GM23248 (cell line): ENCODE results near the gene WNT3A. TPM values are rescaled to one million over a fixed set of nuclear protein-coding genes. Genes with fewer than 3 reads are reported as not detected.

Experiments
- DNase-seq: peaks from one replicate; pipeline ENCODE4 v3.0.0-alpha.2; 2015
- H2AFZ ChIP-seq: fragments of 200-600 bp; sonication (generic); 2 replicates; pipeline ENCODE4 v1.6.1; 2016; ENCODE audit warnings: antibody characterized with exemption
- H3F3A ChIP-seq: fragments of 200-600 bp; sonication (generic); 2 replicates; pipeline ENCODE4 v1.6.1; 2016; ENCODE audit warnings: mild to moderate bottlenecking, antibody characterized with exemption, mixed run types; ENCODE audit not compliant: insufficient read depth
- H3K27ac ChIP-seq: fragments of 200-600 bp; sonication (generic); 2 replicates; pipeline ENCODE4 v1.5.1; 2016; ENCODE audit warnings: mild to moderate bottlenecking
- H3K27me3 ChIP-seq: fragments of 200-600 bp; sonication (generic); replicated peaks from 2 replicates; pipeline ENCODE4 v1.6.1; 2016; ENCODE audit warnings: mild to moderate bottlenecking; ENCODE audit not compliant: insufficient read depth
- H3K36me3 ChIP-seq: fragments of 200-600 bp; sonication (generic); 2 replicates; pipeline ENCODE4 v1.6.1; 2016; ENCODE audit warnings: low read depth, mild to moderate bottlenecking
- H3K4me1 ChIP-seq: fragments of 200-600 bp; sonication (generic); 2 replicates; pipeline ENCODE4 v1.6.1; 2016; ENCODE audit warnings: mild to moderate bottlenecking; ENCODE audit not compliant: insufficient read depth
- H3K4me2 ChIP-seq: fragments of 200-600 bp; sonication (generic); one replicate; pipeline ENCODE4 v1.6.1; 2016; ENCODE audit warnings: mild to moderate bottlenecking; ENCODE audit not compliant: unreplicated experiment
- H3K4me3 ChIP-seq: fragments of 200-600 bp; sonication (generic); 2 replicates; pipeline ENCODE4 v1.5.1; 2016; ENCODE audit warnings: mild to moderate bottlenecking
- H3K79me2 ChIP-seq: fragments of 200-600 bp; sonication (generic); 2 replicates; pipeline ENCODE4 v1.6.1; 2016; ENCODE audit warnings: mild to moderate bottlenecking; ENCODE audit not compliant: insufficient read depth
- H3K9ac ChIP-seq: fragments of 200-600 bp; sonication (generic); 2 replicates; pipeline ENCODE4 v1.6.1; 2016; ENCODE audit warnings: mild to moderate bottlenecking
- H3K9me2 ChIP-seq: fragments of 200-600 bp; sonication (generic); 2 replicates; pipeline ENCODE4 v1.6.1; 2016; ENCODE audit warnings: mixed run types, mild to moderate bottlenecking, moderate library complexity; ENCODE audit not compliant: insufficient read depth
- H3K9me3 ChIP-seq: fragments of 200-600 bp; sonication (generic); one replicate; pipeline ENCODE4 v1.6.1; 2017; ENCODE audit warnings: low read depth
- H4K20me1 ChIP-seq: fragments of 200-600 bp; sonication (generic); 2 replicates; pipeline ENCODE4 v1.6.0; 2016; ENCODE audit not compliant: insufficient read depth
- EZH2 ChIP-seq: fragments of 200-600 bp; sonication (generic); IDR thresholded peaks from 2 replicates; pipeline ENCODE4 v1.6.1; 2018; ENCODE audit warnings: antibody characterized with exemption, mild to moderate bottlenecking; ENCODE audit not compliant: insufficient read depth, poor library complexity, severe bottlenecking
- EZH2phosphoT487 ChIP-seq: fragments of 200-600 bp; sonication (generic); IDR thresholded peaks from 2 replicates; pipeline ENCODE4 v1.6.1; 2018; ENCODE audit warnings: antibody characterized with exemption, moderate library complexity, mild to moderate bottlenecking, low read depth; ENCODE audit not compliant: insufficient read depth
- WGBS, 2 experiments: methylation state at CpG; one replicate each; pipeline ENCODE4 v1.1.6; 2015 to 2017; ENCODE audit warnings: low lambda C conversion rate in 2 of 2, low coverage in 1 of 2; ENCODE audit errors: missing lambda C conversion rate in 2 of 2; 5-methylcytosine and 5-hydroxymethylcytosine counted together
- in situ Hi-C: fragments of 300-500 bp; cut with MboI; formaldehyde crosslinking; loops from 2 replicates; pipeline ENCODE4 v1.15.0; 2020
- polyA plus RNA-seq: library from polyadenylated mRNA; unstranded; fragments of >200 nt; fragmentation: Nextera tagmentation; extraction: Ambion mirVana; gene quantifications from 2 replicates; pipeline ENCODE4 v1.2.1, GENCODE V29; 2016
- total RNA-seq: library from RNA; depleted of rRNA; stranded (reverse); fragments of >200 nt; shearing (Covaris generic); gene quantifications from 2 replicates; pipeline ENCODE4 v1.2.3, GENCODE V29; 2014

The WNT3A gene
- total and polyA plus RNA-seq, 2 experiments from 2014 or later, result not detected

DNA sequence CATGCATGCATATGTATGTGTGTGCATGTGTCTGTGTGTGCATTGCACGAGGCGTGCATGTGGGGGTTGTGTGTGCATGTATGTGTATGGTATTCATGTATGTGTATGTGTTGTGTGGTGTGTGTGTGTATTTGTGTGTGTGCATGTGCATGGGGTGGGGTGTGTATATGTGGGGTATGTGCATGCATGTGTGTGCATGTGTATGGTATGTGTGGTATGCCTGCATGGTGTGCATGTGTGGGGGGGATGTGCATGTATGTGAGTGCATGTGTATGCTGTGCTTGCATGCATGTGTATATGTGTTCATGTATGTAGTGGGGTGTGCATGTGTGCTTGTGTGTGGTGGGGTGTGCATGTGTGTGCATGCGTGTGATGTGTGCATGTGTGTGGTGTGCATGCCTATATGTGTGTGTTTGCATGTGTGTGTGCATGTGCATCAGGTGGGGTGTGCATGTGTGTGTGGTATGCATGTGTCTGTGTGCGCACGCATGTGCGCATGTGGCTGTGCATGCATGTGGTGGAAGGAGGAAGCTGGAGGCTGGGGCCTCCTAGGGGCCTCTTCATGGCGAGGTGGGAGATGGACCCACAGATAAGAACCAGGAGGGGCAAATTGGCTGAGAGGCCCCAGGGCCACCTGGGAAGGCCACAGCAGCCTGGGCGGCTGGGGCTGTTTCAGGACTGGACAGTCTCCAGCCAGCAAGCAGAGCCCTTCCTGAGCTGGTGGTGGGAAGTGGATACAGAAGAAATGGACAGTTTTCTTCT is 39.8 kb downstream of the WNT3A start:
- no peak for DNase-seq
- no peaks in the 10 kb centered on the region for H3K36me3 ChIP-seq
- H3K79me2 ChIP-seq, result no peaks in the 10 kb centered on the region
- H3K4me3 ChIP-seq, result no peak overlapping the region
- in situ Hi-C loops, result no loop called here
- H3K9me3 ChIP-seq, result no peaks in the 10 kb centered on the region
- H3K4me2 ChIP-seq, result no peak overlapping the region
- H3K9ac ChIP-seq, result no peak overlapping the region
- H3K9me2 ChIP-seq, result no peaks in the 10 kb centered on the region
- H3K4me1 ChIP-seq, result no peaks in the 10 kb centered on the region
- H4K20me1 ChIP-seq, result no peaks in the 10 kb centered on the region
- WGBS, 2 experiments, result 48 to 58% methylated on average over 8 of the region's 8 CpGs
- no peak overlapping the region for H3K27ac ChIP-seq
- no peaks in the 10 kb centered on the region for H3F3A ChIP-seq
- no peak overlapping the region for H2AFZ ChIP-seq
- peaks cover 18% of the 10 kb centered on the region for H3K27me3 ChIP-seq
- TF ChIP-seq EZH2phosphoT487, result no peak
- TF ChIP-seq EZH2, result no peak

DNA sequence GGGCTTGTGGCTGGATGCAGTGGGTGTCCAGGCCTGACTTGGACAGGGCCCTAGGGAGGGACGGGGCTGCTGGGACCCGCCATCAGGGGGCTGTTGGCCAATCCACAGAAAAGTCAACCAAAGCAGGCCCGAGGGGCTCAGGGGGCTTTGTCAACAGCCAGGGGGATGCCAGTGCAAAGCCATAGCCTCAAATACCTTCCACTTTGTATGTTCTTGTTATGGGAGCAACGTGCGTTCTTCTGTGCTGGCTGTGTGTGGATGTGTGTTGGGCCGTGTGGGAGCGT is 40.3 kb downstream of the WNT3A start:
- in situ Hi-C loops, result no loop called here
- H3F3A ChIP-seq, result no peaks in the 10 kb centered on the region
- TF ChIP-seq EZH2phosphoT487, result no peak
- no peak for TF ChIP-seq EZH2

GRCh38 chr1:228048120-228048519 is 41.3 kb downstream of the WNT3A start:
- Histone ChIP-seq H2AFZ (no peak overlapping the region), H3K27me3 (peaks cover 18% of the 10 kb centered on the region), H3K9ac (no peak overlapping the region), H4K20me1 (no peaks in the 10 kb centered on the region), H3K4me2 (no peak overlapping the region), H3K4me3 (no peak overlapping the region), H3K36me3 (no peaks in the 10 kb centered on the region), H3K27ac (no peak overlapping the region), H3K4me1 (no peaks in the 10 kb centered on the region), H3K9me3 (no peaks in the 10 kb centered on the region), H3K79me2 (no peaks in the 10 kb centered on the region), H3K9me2 (no peaks in the 10 kb centered on the region), H3F3A (no peaks in the 10 kb centered on the region)
- WGBS, 2 experiments, result 24 to 28% methylated on average over 5 of the region's 5 CpGs
- in situ Hi-C loops, result no loop called here
- no peak for DNase-seq
- TF ChIP-seq EZH2 (no peak), EZH2phosphoT487 (no peak)

More for the DNA sequence above, 40.3 kb downstream of the WNT3A start:
- peaks cover 18% of the 10 kb centered on the region for H3K27me3 ChIP-seq
- 67 to 75% methylated on average over 7 of the region's 7 CpGs for WGBS, 2 experiments
- no peak overlapping the region for H3K9ac ChIP-seq
- H3K79me2 ChIP-seq, result no peaks in the 10 kb centered on the region
- H3K4me2 ChIP-seq, result no peak overlapping the region
- no peaks in the 10 kb centered on the region for H3K9me2 ChIP-seq
- no peaks in the 10 kb centered on the region for H3K36me3 ChIP-seq
- H3K4me3 ChIP-seq, result no peak overlapping the region
- no peak overlapping the region for H3K27ac ChIP-seq
- H2AFZ ChIP-seq, result no peak overlapping the region
- H3K4me1 ChIP-seq, result no peaks in the 10 kb centered on the region
- DNase-seq, result no peak
- no peaks in the 10 kb centered on the region for H3K9me3 ChIP-seq
- no peaks in the 10 kb centered on the region for H4K20me1 ChIP-seq

DNA sequence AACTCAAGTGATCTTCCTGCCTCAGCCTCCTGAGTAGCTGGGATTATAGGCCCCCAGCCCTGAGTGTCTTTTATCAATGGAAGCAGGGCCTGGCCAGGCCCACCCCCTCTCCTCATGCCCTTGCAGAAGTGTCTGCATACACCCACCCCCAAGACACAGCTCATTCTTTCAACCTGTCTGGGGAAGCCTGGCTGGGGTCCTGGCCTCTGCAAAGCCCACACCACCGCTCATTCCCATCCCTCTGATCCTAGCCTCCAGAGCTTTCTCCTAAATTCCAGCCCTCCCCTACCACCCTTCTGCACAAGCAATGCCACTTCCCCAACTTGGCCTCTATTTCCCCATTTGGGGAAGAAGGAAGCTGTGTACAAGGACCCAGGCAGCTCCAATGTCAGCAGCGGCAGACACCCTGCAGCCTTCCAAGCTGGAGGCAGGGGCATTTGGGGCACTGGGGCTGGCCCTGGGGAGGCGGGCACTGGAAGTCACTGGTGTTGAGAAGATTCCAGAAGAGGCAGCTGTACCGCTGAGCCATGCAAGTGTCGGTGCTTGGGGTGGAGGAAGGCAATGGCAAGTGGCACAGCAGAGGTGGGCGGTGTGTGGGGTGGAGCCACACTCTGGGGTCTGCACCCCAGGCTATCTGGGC is 42.0 kb downstream of the WNT3A start:
- peaks cover 14% of the 10 kb centered on the region for H3K27me3 ChIP-seq
- no peak overlapping the region for H3K4me2 ChIP-seq
- no peaks in the 10 kb centered on the region for H3K36me3 ChIP-seq
- H3K9me3 ChIP-seq, result no peaks in the 10 kb centered on the region
- no peaks in the 10 kb centered on the region for H4K20me1 ChIP-seq
- no peaks in the 10 kb centered on the region for H3K9me2 ChIP-seq
- H3F3A ChIP-seq, result no peaks in the 10 kb centered on the region
- H3K27ac ChIP-seq, result no peak overlapping the region
- no peak for TF ChIP-seq EZH2
- no peak for TF ChIP-seq EZH2phosphoT487
- H3K79me2 ChIP-seq, result no peaks in the 10 kb centered on the region
- no peak for DNase-seq
- H2AFZ ChIP-seq, result no peak overlapping the region
- in situ Hi-C loops, result no loop called here
- 52 to 57% methylated on average over 6 of the region's 6 CpGs for WGBS, 2 experiments
- H3K4me1 ChIP-seq, result no peaks in the 10 kb centered on the region
- H3K9ac ChIP-seq, result no peak overlapping the region
- H3K4me3 ChIP-seq, result no peak overlapping the region
